Hepatocyte (in vitro differentiated cells): Measurements from ENCODE around the gene MAP3K6. TPM values are rescaled to one million over a fixed set of nuclear protein-coding genes. Genes with fewer than 3 reads are reported as not detected.

Experiments
- DNase-seq: peaks from one replicate; pipeline ENCODE4 v3.0.0-alpha.2; 2016; ENCODE audit warnings: low spot score
- H2AFZ ChIP-seq: fragments of 200-600 bp; sonication (generic); 2 replicates; pipeline ENCODE4 v1.6.0; 2016; ENCODE audit warnings: antibody characterized with exemption, mild to moderate bottlenecking
- H3K27ac ChIP-seq: fragments of 200-600 bp; sonication (generic); 2 replicates; pipeline ENCODE4 v1.5.1; 2016; ENCODE audit warnings: mild to moderate bottlenecking
- H3K27me3 ChIP-seq: fragments of 200-600 bp; sonication (generic); 2 replicates; pipeline ENCODE4 v1.6.1; 2016
- H3K36me3 ChIP-seq: fragments of 200-600 bp; sonication (generic); replicated peaks from 2 replicates; pipeline ENCODE4 v1.5.1; 2016; ENCODE audit warnings: low read depth; ENCODE audit not compliant: insufficient read depth
- H3K4me1 ChIP-seq: fragments of 200-600 bp; sonication (generic); 2 replicates; pipeline ENCODE4 v1.5.1; 2016; ENCODE audit warnings: mild to moderate bottlenecking, moderate library complexity; ENCODE audit not compliant: insufficient read depth
- H3K4me2 ChIP-seq: fragments of 200-600 bp; sonication (generic); 2 replicates; pipeline ENCODE4 v1.6.0; 2016
- H3K4me3 ChIP-seq: fragments of 200-600 bp; sonication (generic); 2 replicates; pipeline ENCODE4 v1.5.1; 2016; ENCODE audit warnings: mild to moderate bottlenecking
- H3K79me2 ChIP-seq: fragments of 200-600 bp; sonication (generic); 2 replicates; pipeline ENCODE4 v1.6.0; 2017; ENCODE audit warnings: mild to moderate bottlenecking
- H3K9me2 ChIP-seq: fragments of 200-600 bp; sonication (generic); replicated peaks from 2 replicates; pipeline ENCODE4 v1.6.0; 2017; ENCODE audit warnings: mild to moderate bottlenecking; ENCODE audit not compliant: insufficient read depth
- H3K9me3 ChIP-seq: fragments of 200-600 bp; sonication (generic); 2 replicates; pipeline ENCODE4 v1.5.1; 2016; ENCODE audit warnings: low read depth, mild to moderate bottlenecking
- H4K20me1 ChIP-seq: fragments of 200-600 bp; sonication (generic); 2 replicates; pipeline ENCODE4 v1.6.0; 2016; ENCODE audit warnings: mild to moderate bottlenecking; ENCODE audit not compliant: insufficient read depth, poor library complexity, severe bottlenecking
- CTCF ChIP-seq: fragments of 200-600 bp; sonication (generic); IDR thresholded peaks from 2 replicates; pipeline ENCODE4 v1.5.1; 2016; ENCODE audit warnings: antibody characterized with exemption, mild to moderate bottlenecking; ENCODE audit not compliant: poor library complexity
- EZH2 ChIP-seq: fragments of 200-600 bp; sonication (generic); IDR thresholded peaks from 2 replicates; pipeline ENCODE4 v1.6.1; 2016; ENCODE audit warnings: antibody characterized with exemption, mild to moderate bottlenecking, borderline replicate concordance
- EZH2phosphoT487 ChIP-seq: fragments of 200-600 bp; sonication (generic); IDR thresholded peaks from one replicate; pipeline ENCODE4 v1.6.1; 2018; ENCODE audit warnings: antibody characterized with exemption, mild to moderate bottlenecking, low read depth, moderate library complexity; ENCODE audit not compliant: unreplicated experiment, severe bottlenecking
- WGBS: methylation state at CpG from one replicate; pipeline ENCODE4 v1.1.6; 2016; ENCODE audit warnings: low lambda C conversion rate; ENCODE audit errors: missing lambda C conversion rate; 5-methylcytosine and 5-hydroxymethylcytosine counted together
- polyA plus RNA-seq: library from polyadenylated mRNA; unstranded; fragments of >200 nt; fragmentation: Nextera tagmentation; extraction: Ambion mirVana; gene quantifications from 2 replicates; pipeline ENCODE4 v1.2.1, GENCODE V29; 2016
- total RNA-seq: library from RNA; depleted of rRNA; stranded (reverse); fragments of >200 nt; gene quantifications from 2 replicates; pipeline ENCODE4 v1.2.3, GENCODE V29; 2014

Gene MAP3K6
- total and polyA plus RNA-seq, 2 experiments from 2014 or later = 6.3 to 20.4 TPM

GRCh38 chr1:27400082-27400962 is 33.6 kb upstream of the MAP3K6 start:
- WGBS = 69% methylated on average over 13 of the region's 13 CpGs
- TF ChIP-seq EZH2phosphoT487 (no peak), EZH2 (no peak)
- H3K9me2 ChIP-seq = no peaks in the 10 kb centered on the region

GRCh38 chr1:27399251-27400025 is 32.7 kb upstream of the MAP3K6 start:
- Histone ChIP-seq H3K4me3 (no peak overlapping the region), H3K9me3 (no peaks in the 10 kb centered on the region), H3K27me3 (no peaks in the 10 kb centered on the region), H3K4me1 (peaks cover 17% of the 10 kb centered on the region), H3K79me2 (no peaks in the 10 kb centered on the region), H3K36me3 (no peaks in the 10 kb centered on the region), H3K4me2 (no peak overlapping the region), H3K27ac (no peak overlapping the region), H4K20me1 (no peaks in the 10 kb centered on the region), H3K9me2 (no peaks in the 10 kb centered on the region), H2AFZ (no peak overlapping the region)
- no peak for DNase-seq
- TF ChIP-seq EZH2phosphoT487 (no peak), CTCF (no peak), EZH2 (no peak)
- 82% methylated on average over 19 of the region's 19 CpGs for WGBS

More at GRCh38 chr1:27400082-27400962, 33.6 kb upstream of the MAP3K6 start:
- Histone ChIP-seq H3K36me3 (no peaks in the 10 kb centered on the region), H3K9me3 (no peaks in the 10 kb centered on the region), H3K4me3 (no peak overlapping the region), H3K27me3 (no peaks in the 10 kb centered on the region), H3K79me2 (no peaks in the 10 kb centered on the region), H3K4me1 (peaks cover 17% of the 10 kb centered on the region), H3K4me2 (no peak overlapping the region), H4K20me1 (no peaks in the 10 kb centered on the region), H3K27ac (no peak overlapping the region), H2AFZ (no peak overlapping the region)
- DNase-seq = no peak

GRCh38 chr1:27398405-27399149 is 31.8 kb upstream of the MAP3K6 start:
- TF ChIP-seq EZH2phosphoT487 (no peak), CTCF (no peak), EZH2 (no peak)
- Histone ChIP-seq H2AFZ (no peak overlapping the region), H3K9me2 (no peaks in the 10 kb centered on the region), H3K9me3 (no peaks in the 10 kb centered on the region), H3K79me2 (no peaks in the 10 kb centered on the region), H3K27me3 (no peaks in the 10 kb centered on the region), H3K4me2 (no peak overlapping the region), H4K20me1 (no peaks in the 10 kb centered on the region), H3K27ac (no peak overlapping the region), H3K36me3 (no peaks in the 10 kb centered on the region), H3K4me1 (peaks cover 11% of the 10 kb centered on the region), H3K4me3 (no peak overlapping the region)
- no peak for DNase-seq
- 73% methylated on average over 4 of the region's 4 CpGs for WGBS
